ENCODE measurements around the gene ZMYND8. TPM values are rescaled to one million over a fixed set of nuclear protein-coding genes. Genes with fewer than 3 reads are reported as not detected.
"Not testable (repeated sequence)": the region's sequence is repeated elsewhere in the genome, so short reads cannot be mapped to it uniquely, and the experiment has no call there.

ZMYND8 gene
- total and polyA plus RNA-seq, 7 donors, result 7.8 to 46.0 (median 24.8) TPM

GRCh38 chr20:47290008-47290407 is 66.5 kb downstream of the ZMYND8 start:
- Histone ChIP-seq H3K4me1 (no peaks in the 10 kb centered on the region), H3K27ac (no peak overlapping the region), H3K4me3 (no peak overlapping the region), H3K36me3 (peaks cover 17 to 98% (median 33%) of the 10 kb centered on the region in 4 donors), H3K27me3 (no peaks in the 10 kb centered on the region), H3K9me3 (no peaks in the 10 kb centered on the region)
- no peak for TF ChIP-seq POLR2AphosphoS5 (IDR thresholded peaks at IDR 0.05)
- no peak for TF ChIP-seq POLR2A (IDR thresholded peaks at IDR 0.05)
- TF ChIP-seq CTCF (IDR thresholded peaks at IDR 0.05), result no peak
- TF ChIP-seq EP300 (IDR thresholded peaks at IDR 0.05), result no peak
- intact Hi-C loops (cut with DNase I), result no loop called here
- no peak for DNase-seq
- 94 to 96% methylated on average over 3 of the region's 3 CpGs for WGBS, 2 donors

GRCh38 chr20:47289096-47289495 is 67.4 kb downstream of the ZMYND8 start:
- TF ChIP-seq POLR2AphosphoS5 (IDR thresholded peaks at IDR 0.05) (no peak), CTCF (IDR thresholded peaks at IDR 0.05) (no peak), EP300 (IDR thresholded peaks at IDR 0.05) (no peak), POLR2A (IDR thresholded peaks at IDR 0.05) (no peak)
- DNase-seq, result no peak
- Histone ChIP-seq H3K36me3 (peaks cover 17 to 98% (median 31%) of the 10 kb centered on the region in 4 donors), H3K4me3 (no peak overlapping the region), H3K27me3 (no peaks in the 10 kb centered on the region), H3K9me3 (no peaks in the 10 kb centered on the region), H3K4me1 (no peaks in the 10 kb centered on the region), H3K27ac (no peak overlapping the region)
- 91 to 93% methylated on average over 3 of the region's 3 CpGs for WGBS, 2 donors
- intact Hi-C loops (cut with DNase I), result no loop called here

- 97% methylated on average over 8 of the region's 8 CpGs for WGBS, 2 donors
- peaks cover 15 to 98% (median 29%) of the 10 kb centered on the region in 4 donors for H3K36me3 ChIP-seq
- intact Hi-C loops (cut with DNase I); H3K4me3 ChIP-seq; H3K27ac ChIP-seq; H3K27me3 ChIP-seq; DNase-seq; H3K4me1 ChIP-seq; H3K9me3 ChIP-seq: not testable (repeated sequence)
Measured at GRCh38 chr20:47288530-47288929, 68.0 kb downstream of the ZMYND8 start.

GRCh38 chr20:47287609-47288144 is 68.8 kb downstream of the ZMYND8 start:
- 93% methylated on average over 6 of the region's 6 CpGs for WGBS, 2 donors
- intact Hi-C loops (cut with DNase I), result no loop called here
- Histone ChIP-seq H3K27ac (no peak overlapping the region), H3K36me3 (peaks cover 13 to 99% (median 31%) of the 10 kb centered on the region in 4 donors), H3K27me3 (no peaks in the 10 kb centered on the region), H3K4me3 (no peak overlapping the region), H3K4me1 (no peaks in the 10 kb centered on the region), H3K9me3 (no peaks in the 10 kb centered on the region)
- TF ChIP-seq POLR2AphosphoS5 (IDR thresholded peaks at IDR 0.05), result no peak
- no peak for TF ChIP-seq CTCF (IDR thresholded peaks at IDR 0.05)
- TF ChIP-seq EP300 (IDR thresholded peaks at IDR 0.05), result no peak
- TF ChIP-seq POLR2A (IDR thresholded peaks at IDR 0.05), result no peak
- no peak for DNase-seq

- intact Hi-C loops (cut with DNase I), result no loop called here
- Histone ChIP-seq H3K27me3 (no peaks in the 10 kb centered on the region), H3K27ac (no peak overlapping the region), H3K4me3 (no peak overlapping the region), H3K4me1 (no peaks in the 10 kb centered on the region), H3K36me3 (peaks cover 8 to 99% (median 34%) of the 10 kb centered on the region in 4 donors), H3K9me3 (no peaks in the 10 kb centered on the region)
- WGBS, 2 donors, result 91 to 95% methylated on average over 5 of the region's 5 CpGs
- TF ChIP-seq CTCF (IDR thresholded peaks at IDR 0.05) (no peak), POLR2A (IDR thresholded peaks at IDR 0.05) (no peak), EP300 (IDR thresholded peaks at IDR 0.05) (no peak), POLR2AphosphoS5 (IDR thresholded peaks at IDR 0.05) (no peak)
- no peak for DNase-seq
Measured at GRCh38 chr20:47286681-47287080, 69.8 kb downstream of the ZMYND8 start.
